NCI-H82 (cell line): ENCODE measurements around the gene PGRMC1.
"Not testable (repeated sequence)": the region's sequence is repeated elsewhere in the genome, so short reads cannot be mapped to it uniquely, and the experiment has no call there.

Experiments
- DNase-seq: peaks from one replicate; lab custom pipeline; 2025; lab: John Stamatoyannopoulos, UW

The PGRMC1 gene

GRCh38 chrX:119235051-119235511, 1.0 kb upstream of the PGRMC1 start:
- peak; percentile 23 for DNase-seq

GRCh38 chrX:119236623-119237561, 807 bp downstream of the PGRMC1 start:
- peak; percentile 69 for DNase-seq

DNA sequence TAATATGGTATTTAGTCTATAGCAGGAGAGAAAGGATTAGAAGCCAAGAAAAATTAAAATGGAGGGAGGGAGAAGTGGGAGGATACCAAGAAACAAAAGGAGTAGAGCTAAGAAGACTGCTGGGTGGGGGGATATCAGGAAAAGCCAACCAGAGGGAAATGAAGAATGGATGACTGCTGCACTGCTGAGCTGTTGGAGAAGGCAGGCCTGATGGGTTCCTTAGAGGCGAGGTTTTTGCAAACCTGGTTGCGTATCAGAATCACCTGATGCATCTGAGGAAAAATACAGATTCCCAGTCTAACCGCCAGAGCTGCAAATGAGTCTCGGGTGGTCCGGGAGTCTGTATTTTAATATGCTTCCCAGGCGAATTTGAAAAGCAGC, 1.5 kb downstream of the PGRMC1 start:
- DNase-seq = peak; percentile 48

DNA sequence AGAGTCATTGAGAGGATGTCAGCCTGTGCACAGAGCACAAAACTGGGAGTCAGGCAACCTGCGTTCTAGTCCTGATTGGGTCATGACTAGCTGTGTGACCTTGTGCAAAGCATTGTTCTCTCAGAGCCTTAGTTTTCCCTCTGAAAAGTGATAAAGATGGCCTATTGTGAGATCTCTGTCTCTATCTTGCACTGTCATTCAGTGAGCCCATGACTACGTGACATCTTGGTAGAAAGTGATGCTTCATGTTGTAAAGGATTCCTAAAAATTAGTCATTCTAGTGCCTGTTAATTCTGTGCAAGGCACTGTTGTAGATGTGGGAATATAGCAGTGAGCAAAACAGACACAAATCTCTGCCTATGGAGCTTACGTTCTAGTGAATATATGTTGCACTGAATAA, 2.5 kb downstream of the PGRMC1 start:
- no peak for DNase-seq

- no peak for DNase-seq
These were observed 4.3 kb downstream of the PGRMC1 start for GRCh38 chrX:119240356-119240755.

DNA sequence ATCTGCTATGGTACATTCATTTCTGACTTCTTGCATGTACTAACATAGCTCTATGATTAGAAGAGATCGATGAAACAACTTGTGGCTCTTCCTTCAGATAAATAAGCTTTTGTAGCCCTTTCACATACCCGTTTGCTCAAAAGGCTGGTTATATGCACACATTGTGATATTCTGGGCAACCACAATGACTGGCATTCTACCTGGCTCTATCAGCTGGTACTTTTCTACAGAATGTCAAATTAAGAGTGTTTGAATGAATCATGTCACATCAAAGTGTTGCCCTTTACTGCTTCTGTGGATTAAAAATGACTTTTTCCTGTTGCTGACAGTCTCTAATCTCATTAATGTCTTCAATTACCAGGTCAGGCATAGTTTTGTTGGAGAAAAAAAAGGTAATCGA, 11.6 kb downstream of the PGRMC1 start:
- peak; percentile 3 for DNase-seq

DNA sequence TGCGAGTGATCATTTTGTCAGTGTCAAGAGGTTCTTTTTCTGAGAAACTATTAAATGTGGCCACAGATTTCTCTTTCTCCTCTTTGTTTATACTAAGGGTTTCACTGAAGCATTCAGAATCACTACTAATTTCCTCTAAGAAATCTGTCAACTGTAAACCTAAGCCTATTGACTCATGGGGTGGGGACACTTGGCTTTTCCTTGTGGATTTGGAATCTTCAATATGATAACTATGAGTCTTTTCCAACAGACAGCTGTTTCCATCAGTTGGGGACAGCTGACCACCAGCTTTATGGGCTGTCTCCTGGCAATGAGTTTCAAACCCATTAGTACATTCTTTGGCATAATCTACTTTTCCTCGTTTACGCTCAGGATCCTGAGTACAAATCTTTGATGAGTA, 13.8 kb downstream of the PGRMC1 start:
- DNase-seq = peak; percentile 37

DNA sequence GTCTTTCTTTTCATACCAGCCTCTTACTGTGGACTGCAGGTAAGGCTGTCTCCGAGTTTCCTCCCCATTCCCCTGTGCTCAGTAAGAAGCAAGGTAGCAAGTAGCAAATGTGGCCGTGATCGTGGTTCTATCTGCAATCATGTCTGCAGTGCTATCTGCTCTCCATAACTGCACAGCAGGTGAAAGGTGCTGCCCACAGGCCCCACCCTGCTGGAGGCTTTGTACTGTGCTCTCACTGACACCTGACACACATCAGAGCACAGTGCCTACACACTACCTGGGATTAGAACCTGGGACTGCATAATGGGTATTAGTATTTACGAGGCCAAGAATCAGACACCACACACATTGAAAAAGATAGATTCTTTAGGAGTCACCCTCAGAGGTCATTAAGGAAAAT, 15.3 kb downstream of the PGRMC1 start:
- no peak for DNase-seq

DNA sequence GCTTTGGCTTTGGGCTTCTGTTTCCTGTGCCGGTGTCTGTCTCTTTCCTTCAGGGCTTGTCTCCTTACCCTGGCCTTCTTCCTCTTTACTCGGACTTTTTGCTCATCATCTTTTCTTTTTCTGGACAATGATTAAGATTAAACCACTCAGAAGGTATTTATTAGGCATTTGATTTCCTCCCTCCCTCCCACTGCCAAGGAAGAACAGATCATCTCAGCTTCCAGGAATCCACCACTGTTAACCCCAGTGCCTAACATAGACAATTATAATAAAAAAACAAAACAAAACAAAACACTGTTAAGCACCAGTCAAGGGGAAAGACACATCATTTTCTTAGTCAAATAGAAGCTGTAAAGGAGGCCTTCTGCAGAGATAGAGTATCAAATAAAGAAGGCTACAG, 16.6 kb downstream of the PGRMC1 start:
- DNase-seq = no peak

DNA sequence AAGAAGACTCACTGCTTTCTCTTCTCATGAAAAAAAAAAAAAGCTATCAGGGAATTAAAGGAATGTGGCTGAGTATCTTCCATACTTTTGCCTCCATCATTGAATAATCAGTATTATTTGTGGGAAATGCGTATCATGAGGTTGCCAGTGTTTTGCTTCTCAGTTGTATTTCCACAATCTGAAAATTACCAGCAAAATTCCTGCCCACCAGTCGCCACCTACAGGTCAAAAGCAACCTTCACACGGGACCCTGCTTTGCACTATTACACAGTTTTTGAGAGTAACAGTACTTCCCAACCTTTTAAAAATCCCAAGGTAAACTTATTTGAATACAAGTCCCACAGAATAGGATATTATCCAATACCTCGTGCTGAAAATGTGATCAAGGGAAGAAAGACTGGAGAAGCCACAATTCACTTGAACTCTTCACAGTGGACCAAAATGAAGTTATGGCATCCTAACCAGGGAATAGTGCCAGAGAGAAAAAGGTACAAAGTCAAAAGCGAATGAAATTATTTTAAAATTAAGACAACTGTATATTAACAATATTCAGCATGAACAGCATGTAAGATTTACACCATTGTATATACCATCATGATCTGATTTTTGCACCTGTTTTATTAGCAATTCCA, 30.4 kb downstream of the PGRMC1 start:
- DNase-seq = peak; percentile 39

DNA sequence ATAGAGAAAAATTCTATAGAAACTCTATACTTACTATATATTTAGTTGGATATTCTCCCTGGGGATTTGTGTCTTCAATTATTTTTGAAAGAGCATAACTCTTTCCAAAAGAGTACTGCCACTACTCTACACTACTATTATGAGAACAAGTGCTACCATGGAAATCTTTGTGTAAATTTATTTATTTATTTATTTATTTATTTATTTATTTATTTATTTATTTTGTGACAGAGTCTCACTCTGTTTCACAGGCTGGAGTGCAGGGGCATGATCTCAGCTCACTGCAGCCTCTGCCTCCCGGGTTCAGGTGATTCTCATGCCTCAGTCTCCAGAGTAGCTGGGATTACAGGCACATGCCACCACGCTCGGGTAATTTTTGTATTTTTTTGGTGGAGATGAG, 31.0 kb downstream of the PGRMC1 start:
- not testable (repeated sequence) for DNase-seq

GRCh38 chrX:119272882-119273419, 36.9 kb downstream of the PGRMC1 start:
- no peak for DNase-seq

DNA sequence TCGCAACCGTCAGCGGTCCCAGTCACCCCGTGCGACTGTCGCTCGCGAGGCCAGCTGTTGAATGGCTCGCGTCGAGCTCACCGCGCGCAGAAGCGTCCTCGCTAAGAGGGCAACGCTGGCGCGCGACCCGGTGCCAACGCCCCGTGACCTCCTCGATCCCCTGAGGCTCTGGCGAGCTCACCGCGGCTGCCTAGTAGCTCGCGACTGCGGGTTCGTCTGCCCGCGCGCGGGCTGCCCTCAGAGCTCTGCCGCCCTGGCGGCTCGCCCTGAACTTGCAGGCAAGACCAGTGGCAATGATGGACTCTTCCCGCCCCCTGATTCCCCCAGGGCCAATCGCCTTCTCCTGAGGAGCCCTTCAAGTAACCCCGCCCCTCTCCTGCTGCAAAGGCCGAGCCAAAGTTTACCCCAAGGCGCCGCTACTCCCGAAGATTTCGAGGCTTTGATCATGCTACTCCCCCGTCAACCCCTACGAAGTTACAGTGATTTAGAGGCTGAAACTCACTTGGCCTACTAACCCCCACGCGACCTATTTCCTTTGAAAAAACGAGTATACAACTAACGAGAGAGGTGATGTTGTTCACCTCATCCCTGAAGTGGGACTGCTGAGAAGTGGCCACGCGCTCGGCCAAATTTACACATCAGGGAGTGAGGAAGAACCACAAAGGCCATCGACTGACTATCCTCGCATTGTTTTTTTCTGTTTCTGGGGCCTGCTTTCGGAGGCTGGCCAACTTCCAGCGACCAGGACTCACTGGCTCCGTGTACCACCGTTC, 37.5 kb downstream of the PGRMC1 start:
- no peak for DNase-seq

DNA sequence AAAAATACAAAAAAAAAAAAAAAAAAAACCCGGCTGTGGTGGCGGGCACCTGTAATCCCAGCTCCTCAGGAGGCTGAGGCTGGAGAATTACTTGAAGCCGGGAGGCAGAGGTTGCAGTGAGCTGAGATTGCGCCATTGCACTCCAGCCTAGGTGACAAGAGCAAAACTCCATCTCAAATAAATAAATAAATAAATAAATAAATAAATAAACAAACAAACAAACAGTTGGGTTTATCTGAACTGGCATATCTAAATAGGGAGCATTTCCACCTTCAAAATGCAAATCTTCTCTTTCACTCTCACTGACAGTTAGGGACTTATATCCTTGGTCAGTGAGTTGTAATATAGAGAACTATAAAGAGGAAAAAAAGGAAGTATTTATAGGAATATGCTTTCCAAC, 46.3 kb downstream of the PGRMC1 start:
- not testable (repeated sequence) for DNase-seq

GRCh38 chrX:119288890-119289393, 52.9 kb downstream of the PGRMC1 start:
- DNase-seq = peak; percentile 5

- DNase-seq = peak; percentile 62
These were observed 54.4 kb downstream of the PGRMC1 start for GRCh38 chrX:119290476-119290875.

DNA sequence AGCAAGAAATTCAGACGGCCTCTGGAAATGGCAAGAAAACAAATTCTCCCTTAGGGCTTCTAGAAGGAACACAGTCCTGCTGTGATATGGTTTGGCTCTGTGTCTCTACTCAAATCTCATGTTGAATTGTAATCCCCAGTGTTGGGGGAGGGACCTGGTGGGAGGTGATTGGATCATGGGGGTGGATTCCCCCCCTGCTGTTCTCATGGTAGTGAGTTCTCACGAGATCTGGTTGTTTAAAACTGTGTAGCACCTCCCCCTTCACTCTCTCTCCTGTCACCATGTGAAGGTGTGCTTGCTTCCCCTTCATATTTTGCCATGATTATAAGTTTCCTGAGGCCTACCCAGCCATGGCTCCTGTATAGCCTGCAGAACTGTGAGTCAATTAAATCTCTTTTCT, 55.2 kb downstream of the PGRMC1 start:
- peak; percentile 90 for DNase-seq

GRCh38 chrX:119292445-119292844, 56.4 kb downstream of the PGRMC1 start:
- DNase-seq = peak; percentile 13
